Nephron progenitor cell (in vitro differentiated cells): ENCODE results near the gene SLC4A8.

ENCODE experiments used
- DNase-seq: peaks from one replicate; pipeline ENCODE4 v3.0.0; 2021
- H3K27ac Mint-ChIP-seq: 2 replicates; pipeline ENCODE4 v1.8.0; 2021; ENCODE audit warnings: mild to moderate bottlenecking, moderate library complexity, mixed read lengths
- H3K27me3 Mint-ChIP-seq: 2 replicates; pipeline ENCODE4 v1.8.0; 2021; ENCODE audit warnings: mild to moderate bottlenecking, low read depth, mixed read lengths; ENCODE audit not compliant: poor library complexity
- H3K36me3 Mint-ChIP-seq: 2 replicates; pipeline ENCODE4 v1.8.0; 2021; ENCODE audit warnings: low read depth, mixed read lengths
- H3K4me1 Mint-ChIP-seq: 2 replicates; pipeline ENCODE4 v1.8.0; 2021; ENCODE audit warnings: mixed read lengths
- H3K4me3 Mint-ChIP-seq: 2 replicates; pipeline ENCODE4 v1.8.0; 2021; ENCODE audit warnings: mild to moderate bottlenecking, moderate library complexity, mixed read lengths
- H3K9me3 Mint-ChIP-seq: 2 replicates; pipeline ENCODE4 v1.8.0; 2021; ENCODE audit warnings: mild to moderate bottlenecking, moderate library complexity, mixed read lengths
- CTCF ChIP-seq: fragments of 200-600 bp; sonication (generic); IDR thresholded peaks from 2 replicates; pipeline ENCODE4 v1.5.0; 2021; ENCODE audit warnings: antibody characterized with exemption

Gene SLC4A8

GRCh38 chr12:51480978-51481377 lies 56.3 kb downstream of the SLC4A8 start:
- H3K27ac Mint-ChIP-seq: no peak overlapping the region
- TF ChIP-seq CTCF: no peak
- no peak overlapping the region for H3K4me3 Mint-ChIP-seq
- no peaks in the 10 kb centered on the region for H3K9me3 Mint-ChIP-seq
- peaks cover 3% of the 10 kb centered on the region for H3K27me3 Mint-ChIP-seq
- no peaks in the 10 kb centered on the region for H3K4me1 Mint-ChIP-seq
- H3K36me3 Mint-ChIP-seq: no peaks in the 10 kb centered on the region
- no peak for DNase-seq

GRCh38 chr12:51482929-51483697 lies 58.5 kb downstream of the SLC4A8 start:
- Mint-ChIP-seq H3K27ac (no peak overlapping the region), H3K27me3 (peaks cover 8% of the 10 kb centered on the region), H3K36me3 (no peaks in the 10 kb centered on the region), H3K9me3 (no peaks in the 10 kb centered on the region), H3K4me1 (no peaks in the 10 kb centered on the region), H3K4me3 (no peak overlapping the region)
- no peak for TF ChIP-seq CTCF
- no peak for DNase-seq

DNA sequence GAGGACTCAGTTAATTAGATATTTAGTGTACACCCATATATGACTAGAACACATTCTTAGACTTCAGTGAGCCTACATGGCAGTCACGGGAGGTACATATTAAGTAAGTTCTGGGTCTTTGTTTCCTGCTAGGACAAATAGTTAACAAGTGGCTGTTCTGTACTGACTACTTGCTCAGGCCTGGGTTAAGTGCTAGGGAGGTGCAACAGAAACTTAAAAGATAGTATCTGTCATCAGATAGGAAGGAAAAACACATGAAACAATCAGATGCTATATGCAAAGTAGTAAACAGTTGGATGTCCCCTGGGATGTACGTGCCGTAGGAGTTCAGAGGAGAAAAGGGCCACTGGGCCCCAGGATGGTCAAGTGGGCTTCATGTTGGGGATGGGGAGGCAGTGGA lies 59.5 kb downstream of the SLC4A8 start:
- DNase-seq: no peak
- Mint-ChIP-seq H3K4me3 (no peak overlapping the region), H3K27ac (no peak overlapping the region), H3K27me3 (peaks cover 9% of the 10 kb centered on the region), H3K36me3 (no peaks in the 10 kb centered on the region), H3K9me3 (no peaks in the 10 kb centered on the region), H3K4me1 (no peaks in the 10 kb centered on the region)
- no peak for TF ChIP-seq CTCF

DNA sequence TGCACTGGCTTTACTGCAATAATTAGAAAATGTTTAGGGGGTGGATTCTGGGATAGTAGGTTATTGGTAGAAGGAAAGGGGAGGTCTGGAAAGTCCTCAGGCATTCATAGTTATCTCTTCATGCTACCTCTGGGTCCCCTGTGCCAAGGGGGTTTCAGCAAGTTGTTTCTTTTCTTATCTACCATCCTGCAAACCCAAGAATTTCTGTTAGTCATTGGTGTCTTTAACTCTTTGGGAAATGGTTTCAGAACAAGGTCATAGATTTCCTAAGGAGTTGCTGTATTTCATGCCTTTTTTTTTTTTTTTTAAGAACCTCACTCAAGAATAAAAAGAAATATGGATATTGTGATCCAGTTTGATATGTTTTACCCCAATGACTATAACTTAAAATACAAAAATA lies 63.6 kb downstream of the SLC4A8 start:
- H3K9me3 Mint-ChIP-seq: no peaks in the 10 kb centered on the region
- H3K4me1 Mint-ChIP-seq: no peaks in the 10 kb centered on the region
- H3K36me3 Mint-ChIP-seq: no peaks in the 10 kb centered on the region
- no peak for TF ChIP-seq CTCF
- peaks cover 23% of the 10 kb centered on the region for H3K27me3 Mint-ChIP-seq
- DNase-seq: no peak
- no peak overlapping the region for H3K27ac Mint-ChIP-seq
- H3K4me3 Mint-ChIP-seq: no peak overlapping the region

- TF ChIP-seq CTCF: no peak
- peaks cover 19% of the 10 kb centered on the region for H3K27me3 Mint-ChIP-seq
- H3K36me3 Mint-ChIP-seq: no peaks in the 10 kb centered on the region
- H3K27ac Mint-ChIP-seq: no peak overlapping the region
- H3K9me3 Mint-ChIP-seq: no peaks in the 10 kb centered on the region
- DNase-seq: no peak
- H3K4me3 Mint-ChIP-seq: no peak overlapping the region
- no peaks in the 10 kb centered on the region for H3K4me1 Mint-ChIP-seq
Measured at GRCh38 chr12:51493281-51493680, 68.7 kb downstream of the SLC4A8 start.

- no peak for TF ChIP-seq CTCF
- Mint-ChIP-seq H3K27ac (no peak overlapping the region), H3K4me3 (no peak overlapping the region), H3K4me1 (no peaks in the 10 kb centered on the region), H3K27me3 (peaks cover 13% of the 10 kb centered on the region), H3K36me3 (no peaks in the 10 kb centered on the region), H3K9me3 (no peaks in the 10 kb centered on the region)
- DNase-seq: no peak
Measured at GRCh38 chr12:51496895-51497294, 72.3 kb downstream of the SLC4A8 start.
